Measurements from ENCODE around the gene ZBTB12.

GRCh38 chr6:31949926-31950548 is 48.2 kb upstream of the ZBTB12 start:
- TF ChIP-seq ZNF660 (CRISPR knock-in tag; IDR thresholded peaks at IDR 0.05; ENCODE audit: borderline replicate concordance, low read depth), result no peak
- no peak for TF ChIP-seq ATF7 (IDR thresholded peaks at IDR 0.05)
- no peak for TF ChIP-seq ATF7 (CRISPR knock-in tag; IDR thresholded peaks at IDR 0.05)
- no peak for TF ChIP-seq BRD4 (CRISPR knock-in tag; IDR thresholded peaks at IDR 0.05)
- TF ChIP-seq PAF1 (CRISPR knock-in tag; IDR thresholded peaks at IDR 0.05), result peak; percentile 72
- no peak for TF ChIP-seq DNMT1 (CRISPR knock-in tag; IDR thresholded peaks at IDR 0.05)
- TF ChIP-seq, protein P1, sequence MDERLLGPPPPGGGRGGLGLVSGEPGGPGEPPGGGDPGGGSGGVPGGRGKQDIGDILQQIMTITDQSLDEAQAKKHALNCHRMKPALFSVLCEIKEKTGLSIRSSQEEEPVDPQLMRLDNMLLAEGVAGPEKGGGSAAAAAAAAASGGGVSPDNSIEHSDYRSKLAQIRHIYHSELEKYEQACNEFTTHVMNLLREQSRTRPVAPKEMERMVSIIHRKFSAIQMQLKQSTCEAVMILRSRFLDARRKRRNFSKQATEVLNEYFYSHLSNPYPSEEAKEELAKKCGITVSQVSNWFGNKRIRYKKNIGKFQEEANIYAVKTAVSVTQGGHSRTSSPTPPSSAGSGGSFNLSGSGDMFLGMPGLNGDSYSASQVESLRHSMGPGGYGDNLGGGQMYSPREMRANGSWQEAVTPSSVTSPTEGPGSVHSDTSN (CRISPR knock-in tag; IDR thresholded peaks at IDR 0.05), result no peak
- TF ChIP-seq NKX3-1 (CRISPR knock-in tag; IDR thresholded peaks at IDR 0.05), result no peak
- TF ChIP-seq YY1 (IDR thresholded peaks at IDR 0.05; ENCODE audit: insufficient read depth, insufficient replicate concordance, low read depth, low read length), result no peak
- no peak for TF ChIP-seq MYNN (CRISPR knock-in tag; IDR thresholded peaks at IDR 0.05; ENCODE audit: low read depth)
- no peak for TF ChIP-seq FOSL1 (CRISPR knock-in tag; IDR thresholded peaks at IDR 0.05; ENCODE audit: borderline replicate concordance)
- TF ChIP-seq ZNF431 (CRISPR knock-in tag; IDR thresholded peaks at IDR 0.05; ENCODE audit: borderline replicate concordance, low read depth), result no peak
- TF ChIP-seq RBAK (CRISPR knock-in tag; IDR thresholded peaks at IDR 0.05), result no peak
- no peak for TF ChIP-seq GATAD1 (CRISPR knock-in tag; IDR thresholded peaks at IDR 0.05)
- no peak for TF ChIP-seq IRF2 (CRISPR knock-in tag; IDR thresholded peaks at IDR 0.05)

Data from HepG2 (cell line).